ENCODE data around the gene NBAS.

- no peak for TF ChIP-seq POLR2A (IDR thresholded peaks at IDR 0.05)
- TF ChIP-seq, protein P1, sequence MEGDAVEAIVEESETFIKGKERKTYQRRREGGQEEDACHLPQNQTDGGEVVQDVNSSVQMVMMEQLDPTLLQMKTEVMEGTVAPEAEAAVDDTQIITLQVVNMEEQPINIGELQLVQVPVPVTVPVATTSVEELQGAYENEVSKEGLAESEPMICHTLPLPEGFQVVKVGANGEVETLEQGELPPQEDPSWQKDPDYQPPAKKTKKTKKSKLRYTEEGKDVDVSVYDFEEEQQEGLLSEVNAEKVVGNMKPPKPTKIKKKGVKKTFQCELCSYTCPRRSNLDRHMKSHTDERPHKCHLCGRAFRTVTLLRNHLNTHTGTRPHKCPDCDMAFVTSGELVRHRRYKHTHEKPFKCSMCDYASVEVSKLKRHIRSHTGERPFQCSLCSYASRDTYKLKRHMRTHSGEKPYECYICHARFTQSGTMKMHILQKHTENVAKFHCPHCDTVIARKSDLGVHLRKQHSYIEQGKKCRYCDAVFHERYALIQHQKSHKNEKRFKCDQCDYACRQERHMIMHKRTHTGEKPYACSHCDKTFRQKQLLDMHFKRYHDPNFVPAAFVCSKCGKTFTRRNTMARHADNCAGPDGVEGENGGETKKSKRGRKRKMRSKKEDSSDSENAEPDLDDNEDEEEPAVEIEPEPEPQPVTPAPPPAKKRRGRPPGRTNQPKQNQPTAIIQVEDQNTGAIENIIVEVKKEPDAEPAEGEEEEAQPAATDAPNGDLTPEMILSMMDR (IDR thresholded peaks at IDR 0.05) = no peak
- TF ChIP-seq POLR2AphosphoS5 (IDR thresholded peaks at IDR 0.05; ENCODE audit: insufficient read depth in 1 of 2, low read depth in 1 of 2) = no peak
Observed at GRCh38 chr2:15383695-15384350, 177.3 kb downstream of the NBAS start.
